Nephron (organoid): ENCODE results near the gene SIRPA.
"Not testable (repeated sequence)": the region's sequence is repeated elsewhere in the genome, so short reads cannot be mapped to it uniquely, and the experiment has no call there.

Experiments used
- H3K27ac Mint-ChIP-seq, 3 experiments: 2 replicates each; pipeline ENCODE4 v1.8.0; 2020; ENCODE audit warnings: mixed read lengths in 3 of 3, mild to moderate bottlenecking in 2 of 3, moderate library complexity in 1 of 3
- H3K27me3 Mint-ChIP-seq: 2 replicates; pipeline ENCODE4 v1.8.0; 2021; ENCODE audit warnings: low read depth, mild to moderate bottlenecking, moderate library complexity, mixed read lengths
- H3K36me3 Mint-ChIP-seq: 2 replicates; pipeline ENCODE4 v1.8.0; 2020; ENCODE audit warnings: low read depth, mixed read lengths
- H3K4me1 Mint-ChIP-seq: 2 replicates; pipeline ENCODE4 v1.8.0; 2020; ENCODE audit warnings: mixed read lengths
- H3K4me3 Mint-ChIP-seq, 3 experiments: 2 replicates each; pipeline ENCODE4 v1.8.0; 2020; ENCODE audit warnings: mild to moderate bottlenecking in 3 of 3, mixed read lengths in 3 of 3, moderate library complexity in 2 of 3
- H3K9me3 Mint-ChIP-seq: 2 replicates; pipeline ENCODE4 v1.8.0; 2020; ENCODE audit warnings: mixed read lengths
- TF ChIP-seq, protein P1 (sequence below), 3 experiments: fragments of 200-600 bp; sonication (generic); IDR thresholded peaks; one replicate each; pipeline ENCODE4 v1.5.0; 2021; ENCODE audit warnings: antibody characterized with exemption in 3 of 3; ENCODE audit not compliant: unreplicated experiment in 3 of 3

SIRPA gene

DNA sequence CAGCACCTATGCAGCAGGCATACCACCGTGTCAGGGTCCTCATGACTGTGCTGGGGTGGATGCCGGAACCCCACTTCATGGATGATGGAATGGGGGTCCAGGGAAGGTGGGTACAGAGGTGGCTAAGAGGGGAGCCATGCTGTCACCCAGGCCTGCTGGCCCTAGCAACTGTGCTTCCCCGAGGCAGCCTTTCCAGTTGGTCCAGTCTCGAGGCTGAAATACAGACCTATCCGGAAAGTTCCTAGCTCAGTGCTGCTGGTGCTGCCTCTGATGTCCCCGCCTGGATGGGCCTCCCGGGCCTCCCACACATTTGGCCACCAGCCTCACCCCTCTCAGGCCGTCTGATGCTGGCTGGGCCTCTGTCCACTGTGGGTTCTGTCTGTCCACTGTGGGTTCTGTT, 17.4 kb downstream of the SIRPA start:
- TF ChIP-seq, protein P1, sequence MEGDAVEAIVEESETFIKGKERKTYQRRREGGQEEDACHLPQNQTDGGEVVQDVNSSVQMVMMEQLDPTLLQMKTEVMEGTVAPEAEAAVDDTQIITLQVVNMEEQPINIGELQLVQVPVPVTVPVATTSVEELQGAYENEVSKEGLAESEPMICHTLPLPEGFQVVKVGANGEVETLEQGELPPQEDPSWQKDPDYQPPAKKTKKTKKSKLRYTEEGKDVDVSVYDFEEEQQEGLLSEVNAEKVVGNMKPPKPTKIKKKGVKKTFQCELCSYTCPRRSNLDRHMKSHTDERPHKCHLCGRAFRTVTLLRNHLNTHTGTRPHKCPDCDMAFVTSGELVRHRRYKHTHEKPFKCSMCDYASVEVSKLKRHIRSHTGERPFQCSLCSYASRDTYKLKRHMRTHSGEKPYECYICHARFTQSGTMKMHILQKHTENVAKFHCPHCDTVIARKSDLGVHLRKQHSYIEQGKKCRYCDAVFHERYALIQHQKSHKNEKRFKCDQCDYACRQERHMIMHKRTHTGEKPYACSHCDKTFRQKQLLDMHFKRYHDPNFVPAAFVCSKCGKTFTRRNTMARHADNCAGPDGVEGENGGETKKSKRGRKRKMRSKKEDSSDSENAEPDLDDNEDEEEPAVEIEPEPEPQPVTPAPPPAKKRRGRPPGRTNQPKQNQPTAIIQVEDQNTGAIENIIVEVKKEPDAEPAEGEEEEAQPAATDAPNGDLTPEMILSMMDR (IDR thresholded peaks at IDR 0.05; ENCODE audit: unreplicated experiment in 3 of 3): no peak
- Mint-ChIP-seq H3K4me1 (peaks cover 4% of the 10 kb centered on the region), H3K4me3 (no peak overlapping the region), H3K36me3 (no peaks in the 10 kb centered on the region), H3K27ac (no peak overlapping the region), H3K27me3 (peaks cover 14% of the 10 kb centered on the region), H3K9me3 (no peaks in the 10 kb centered on the region)

DNA sequence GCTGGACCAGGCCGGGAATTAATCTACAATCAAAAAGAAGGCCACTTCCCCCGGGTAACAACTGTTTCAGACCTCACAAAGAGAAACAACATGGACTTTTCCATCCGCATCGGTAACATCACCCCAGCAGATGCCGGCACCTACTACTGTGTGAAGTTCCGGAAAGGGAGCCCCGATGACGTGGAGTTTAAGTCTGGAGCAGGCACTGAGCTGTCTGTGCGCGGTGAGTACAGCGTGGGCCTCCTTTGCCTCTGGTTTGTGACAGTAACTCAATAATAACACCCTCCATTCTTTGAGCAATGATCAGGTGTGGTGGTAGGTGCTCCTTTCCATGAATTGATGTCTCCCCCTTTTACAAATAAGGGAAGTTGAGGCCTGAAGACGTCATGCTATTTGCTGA, 20.0 kb downstream of the SIRPA start:
- H3K9me3 Mint-ChIP-seq, H3K27me3 Mint-ChIP-seq, H3K4me1 Mint-ChIP-seq, H3K27ac Mint-ChIP-seq, H3K4me3 Mint-ChIP-seq, H3K36me3 Mint-ChIP-seq: not testable (repeated sequence)

DNA sequence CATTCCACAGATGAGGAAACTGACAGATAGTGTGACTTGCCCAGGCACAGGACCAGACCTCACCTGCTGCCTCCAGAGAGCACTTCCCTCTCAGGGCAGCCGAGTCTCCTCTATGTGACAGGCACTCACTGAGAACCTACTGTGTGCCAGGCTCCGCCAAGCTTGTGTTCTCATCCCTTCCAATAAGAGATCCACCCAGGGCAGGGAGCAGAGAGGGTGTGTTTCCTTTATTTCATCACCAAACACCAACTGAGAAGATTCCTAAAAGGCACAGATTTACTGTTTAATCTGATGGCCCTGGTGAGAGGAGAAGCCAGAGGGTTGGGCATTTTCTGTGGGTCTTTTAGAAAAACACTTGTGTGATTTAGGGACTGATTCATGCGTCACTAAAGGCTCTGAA, 20.5 kb downstream of the SIRPA start:
- H3K4me1 Mint-ChIP-seq: peaks cover 4% of the 10 kb centered on the region
- no peaks in the 10 kb centered on the region for H3K9me3 Mint-ChIP-seq
- H3K27ac Mint-ChIP-seq: no peak overlapping the region
- peaks cover 8% of the 10 kb centered on the region for H3K27me3 Mint-ChIP-seq
- TF ChIP-seq, protein P1 (IDR thresholded peaks at IDR 0.05; ENCODE audit: unreplicated experiment in 3 of 3): no peak
- H3K36me3 Mint-ChIP-seq: peaks cover 3% of the 10 kb centered on the region
- H3K4me3 Mint-ChIP-seq: no peak overlapping the region

DNA sequence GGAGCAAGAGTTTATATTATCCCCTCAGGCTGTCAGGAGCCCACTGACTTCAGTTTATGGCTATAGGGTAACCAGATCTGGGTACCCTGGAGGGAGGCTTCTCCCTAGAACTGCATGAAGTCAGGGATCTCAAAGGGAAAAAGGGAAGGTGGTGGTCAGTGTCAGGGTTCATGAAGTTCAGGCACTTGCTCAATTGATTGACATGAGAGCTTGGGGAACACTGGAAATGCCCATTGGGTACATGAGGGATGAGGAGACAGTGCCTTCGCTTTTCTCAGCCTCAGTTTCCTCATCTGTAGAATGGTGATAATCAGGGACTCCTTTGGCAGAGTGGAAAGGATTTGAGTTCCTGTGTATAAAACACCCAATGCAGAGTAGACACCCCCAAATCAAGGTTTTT, 22.6 kb downstream of the SIRPA start:
- H3K27me3 Mint-ChIP-seq: peaks cover 8% of the 10 kb centered on the region
- H3K27ac Mint-ChIP-seq: no peak overlapping the region
- TF ChIP-seq, protein P1 (IDR thresholded peaks at IDR 0.05; ENCODE audit: unreplicated experiment in 3 of 3): no peak
- H3K36me3 Mint-ChIP-seq: peaks cover 5% of the 10 kb centered on the region
- H3K4me3 Mint-ChIP-seq: no peak overlapping the region
- H3K9me3 Mint-ChIP-seq: no peaks in the 10 kb centered on the region
- H3K4me1 Mint-ChIP-seq: peaks cover 4% of the 10 kb centered on the region

DNA sequence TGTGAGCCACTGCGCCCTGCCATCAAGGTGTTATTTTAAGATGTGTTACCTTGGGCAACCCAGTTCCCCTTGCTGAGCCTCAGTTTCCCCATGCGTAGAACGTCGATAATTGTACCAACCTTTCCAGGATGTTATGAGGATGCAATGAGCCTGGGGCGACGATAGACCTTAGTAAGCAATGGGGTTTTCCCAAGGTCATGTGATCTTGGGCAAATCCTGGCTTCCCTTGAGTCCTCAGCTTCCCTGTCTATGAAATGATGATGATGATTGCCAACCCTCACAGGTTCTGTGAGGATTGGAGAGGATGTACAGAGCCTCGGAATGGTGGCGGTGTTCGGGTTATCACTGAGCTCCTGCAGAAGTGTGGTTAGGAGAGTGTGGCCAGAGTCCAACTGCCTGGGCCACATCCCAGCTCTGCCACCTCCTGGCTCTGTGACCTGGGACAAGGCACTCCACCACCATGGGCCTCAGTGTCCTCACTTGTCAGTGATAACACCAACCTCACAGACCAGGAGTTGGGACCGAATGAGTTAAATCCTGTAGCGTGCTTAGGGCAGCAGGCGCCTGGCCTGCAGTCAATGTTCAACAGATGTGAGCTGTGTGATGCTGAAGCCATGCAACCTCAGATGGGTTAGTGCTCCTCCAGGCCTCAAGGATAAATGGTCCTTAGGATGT, 23.4 kb downstream of the SIRPA start:
- H3K9me3 Mint-ChIP-seq: no peaks in the 10 kb centered on the region

DNA sequence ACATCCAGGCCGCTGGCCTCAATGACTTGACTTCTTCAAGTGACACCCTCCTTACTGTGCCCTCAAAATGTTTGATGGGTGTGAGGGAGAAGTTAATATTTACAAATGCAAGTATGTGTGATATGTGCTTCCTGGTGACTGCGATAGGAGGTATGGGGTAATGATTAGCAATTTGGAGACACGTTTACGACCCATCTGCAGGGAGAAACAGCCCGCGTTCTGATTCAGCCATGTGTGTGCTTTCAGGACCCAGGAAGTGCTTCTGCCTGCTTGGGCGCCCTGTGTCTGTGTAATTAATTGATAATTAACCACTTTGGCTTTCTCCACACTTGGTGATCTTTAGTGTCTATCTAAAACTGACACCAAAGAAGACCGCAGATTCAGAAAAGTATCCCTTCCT, 25.0 kb downstream of the SIRPA start:
- no peaks in the 10 kb centered on the region for H3K9me3 Mint-ChIP-seq
- TF ChIP-seq, protein P1 (IDR thresholded peaks at IDR 0.05; ENCODE audit: unreplicated experiment in 3 of 3): no peak
- H3K27ac Mint-ChIP-seq: peak overlapping the region; percentile 79 to 84 (median 83)
- peaks cover 7% of the 10 kb centered on the region for H3K36me3 Mint-ChIP-seq
- H3K4me1 Mint-ChIP-seq: peaks cover 4% of the 10 kb centered on the region
- peaks cover 3% of the 10 kb centered on the region for H3K27me3 Mint-ChIP-seq
- H3K4me3 Mint-ChIP-seq: peak overlapping the region in 1 of 3 experiments; percentile 42

More for the DNA sequence above, 23.4 kb downstream of the SIRPA start:
- Mint-ChIP-seq H3K36me3 (peaks cover 7% of the 10 kb centered on the region), H3K27ac (no peak overlapping the region), H3K27me3 (peaks cover 5% of the 10 kb centered on the region), H3K4me3 (no peak overlapping the region), H3K4me1 (peaks cover 4% of the 10 kb centered on the region)
- TF ChIP-seq, protein P1 (IDR thresholded peaks at IDR 0.05; ENCODE audit: unreplicated experiment in 3 of 3): no peak
